Measurements from ENCODE around the gene ZNF98. TPM values are rescaled to one million over a fixed set of nuclear protein-coding genes. Genes with fewer than 3 reads are reported as not detected.

The ZNF98 gene
- total RNA-seq = not detected in 2 replicates

DNA sequence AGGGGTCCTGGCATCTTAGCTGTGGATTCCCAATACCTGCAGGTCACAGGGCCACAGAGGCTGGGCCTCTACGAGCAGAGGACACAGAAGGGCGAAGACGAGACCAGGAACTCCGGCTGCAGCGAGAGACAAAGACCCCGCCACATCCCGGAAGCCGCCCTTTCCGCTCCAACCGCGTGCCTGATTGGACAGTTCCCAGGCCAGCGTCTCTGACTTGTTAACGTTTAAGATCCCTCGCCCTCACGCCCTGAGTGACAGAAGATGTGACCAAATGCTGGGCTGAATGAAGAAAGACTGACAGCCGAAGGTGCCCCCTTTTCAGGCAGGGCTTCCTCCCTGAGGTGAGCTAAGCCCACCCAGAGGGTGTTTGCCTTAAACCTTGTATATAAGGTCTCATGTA is at the start of gene ZNF98:
Gene ZNF98 (minus strand): TSS at position 136 of the 400 bp plus-strand sequence. CDS start 122 bp downstream, at position 14.
- H3K9me3 Mint-ChIP-seq = peaks cover 40% of the 10 kb centered on the region

DNA sequence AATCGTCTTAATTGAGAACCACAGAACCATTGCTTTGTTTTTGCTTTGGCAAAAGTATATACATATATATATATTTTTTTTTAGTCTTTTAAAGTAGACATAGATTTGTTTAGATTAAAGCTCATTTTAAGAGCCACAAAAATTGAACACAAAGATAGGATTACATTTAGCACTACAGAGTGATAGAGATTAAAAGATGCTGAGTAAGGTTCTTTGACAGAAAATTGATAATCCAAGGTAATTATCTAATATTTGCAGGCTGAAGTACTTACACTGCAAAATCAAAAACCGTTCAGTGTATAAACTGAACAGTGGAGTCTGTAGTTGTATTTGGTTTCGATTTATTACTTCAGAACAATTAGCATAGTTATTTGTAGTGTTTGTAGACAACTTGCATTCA is 24.5 kb upstream of the ZNF98 start:
- no peaks in the 10 kb centered on the region for H3K4me1 Mint-ChIP-seq (ENCODE audit: low read depth)
- no peak overlapping the region for H3K27ac Mint-ChIP-seq
- no peaks in the 10 kb centered on the region for H3K36me3 Mint-ChIP-seq (ENCODE audit: low read depth)
- intact Hi-C loops (cut with micrococcal nuclease) = no loop called here
- H3K27me3 Mint-ChIP-seq (ENCODE audit: insufficient read depth) = no peaks in the 10 kb centered on the region
- DNase-seq (ENCODE audit: low spot score) = no peak
- H3K4me3 Mint-ChIP-seq = no peak overlapping the region
- H3K9me3 Mint-ChIP-seq = peaks cover 46% of the 10 kb centered on the region

More for the DNA sequence above, at the start of gene ZNF98:
- no peaks in the 10 kb centered on the region for H3K27me3 Mint-ChIP-seq (ENCODE audit: insufficient read depth)
- DNase-seq (ENCODE audit: low spot score) = no peak
- H3K4me1 Mint-ChIP-seq (ENCODE audit: low read depth) = no peaks in the 10 kb centered on the region
- no peak within 1 kb of the TSS for H3K27ac Mint-ChIP-seq
- no peaks in the 10 kb centered on the region for H3K36me3 Mint-ChIP-seq (ENCODE audit: low read depth)
- no peak within 1 kb of the TSS for H3K4me3 Mint-ChIP-seq
- intact Hi-C loops (cut with micrococcal nuclease) = no loop called here

- intact Hi-C loops (cut with micrococcal nuclease) = no loop called here
- no peak for DNase-seq (ENCODE audit: low spot score)
- Mint-ChIP-seq H3K27ac (no peak overlapping the region), H3K9me3 (peaks cover 25% of the 10 kb centered on the region), H3K4me1 (ENCODE audit: low read depth) (no peaks in the 10 kb centered on the region), H3K27me3 (ENCODE audit: insufficient read depth) (no peaks in the 10 kb centered on the region), H3K36me3 (ENCODE audit: low read depth) (no peaks in the 10 kb centered on the region), H3K4me3 (no peak overlapping the region)
Observed at GRCh38 chr19:22438011-22438410, 15.9 kb upstream of the ZNF98 start.

- Mint-ChIP-seq H3K27me3 (ENCODE audit: insufficient read depth) (no peaks in the 10 kb centered on the region), H3K36me3 (ENCODE audit: low read depth) (no peaks in the 10 kb centered on the region), H3K4me1 (ENCODE audit: low read depth) (no peaks in the 10 kb centered on the region), H3K27ac (no peak overlapping the region), H3K9me3 (peaks cover 27% of the 10 kb centered on the region), H3K4me3 (no peak overlapping the region)
- no peak for DNase-seq (ENCODE audit: low spot score)
- intact Hi-C loops (cut with micrococcal nuclease) = no loop called here
Observed at GRCh38 chr19:22427960-22428913, 6.1 kb upstream of the ZNF98 start.

DNA sequence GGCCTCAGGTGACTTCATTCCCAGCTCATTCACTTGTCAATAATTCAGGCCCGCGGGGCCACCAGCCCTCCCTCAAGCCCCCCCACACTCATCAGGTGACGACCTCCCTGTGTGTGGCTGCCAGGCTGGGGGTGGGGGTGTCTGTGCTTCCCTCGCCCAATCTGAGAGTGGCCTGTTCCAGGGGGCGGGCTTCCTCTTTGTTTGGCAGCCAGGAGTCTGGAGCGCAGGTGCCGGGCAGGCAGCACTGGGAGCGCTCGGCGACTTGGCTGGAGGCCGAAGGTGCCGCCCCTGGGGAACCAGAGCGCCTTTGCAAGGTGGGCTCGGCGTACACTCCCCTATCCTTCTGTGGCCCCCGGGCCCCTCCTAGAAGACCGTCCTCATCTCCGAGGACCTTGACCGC is 5.4 kb upstream of the ZNF98 start:
- Mint-ChIP-seq H3K27me3 (ENCODE audit: insufficient read depth) (no peaks in the 10 kb centered on the region), H3K27ac (no peak overlapping the region), H3K36me3 (ENCODE audit: low read depth) (no peaks in the 10 kb centered on the region), H3K9me3 (peaks cover 27% of the 10 kb centered on the region), H3K4me1 (ENCODE audit: low read depth) (no peaks in the 10 kb centered on the region), H3K4me3 (no peak overlapping the region)
- no peak for DNase-seq (ENCODE audit: low spot score)
- intact Hi-C loops (cut with micrococcal nuclease) = no loop called here

- Mint-ChIP-seq H3K9me3 (peaks cover 27% of the 10 kb centered on the region), H3K36me3 (ENCODE audit: low read depth) (no peaks in the 10 kb centered on the region), H3K27ac (no peak overlapping the region), H3K4me1 (ENCODE audit: low read depth) (no peaks in the 10 kb centered on the region), H3K27me3 (ENCODE audit: insufficient read depth) (no peaks in the 10 kb centered on the region), H3K4me3 (no peak overlapping the region)
- DNase-seq (ENCODE audit: low spot score) = no peak
- intact Hi-C loops (cut with micrococcal nuclease) = no loop called here
Observed at GRCh38 chr19:22426901-22427300, 4.8 kb upstream of the ZNF98 start.

DNA sequence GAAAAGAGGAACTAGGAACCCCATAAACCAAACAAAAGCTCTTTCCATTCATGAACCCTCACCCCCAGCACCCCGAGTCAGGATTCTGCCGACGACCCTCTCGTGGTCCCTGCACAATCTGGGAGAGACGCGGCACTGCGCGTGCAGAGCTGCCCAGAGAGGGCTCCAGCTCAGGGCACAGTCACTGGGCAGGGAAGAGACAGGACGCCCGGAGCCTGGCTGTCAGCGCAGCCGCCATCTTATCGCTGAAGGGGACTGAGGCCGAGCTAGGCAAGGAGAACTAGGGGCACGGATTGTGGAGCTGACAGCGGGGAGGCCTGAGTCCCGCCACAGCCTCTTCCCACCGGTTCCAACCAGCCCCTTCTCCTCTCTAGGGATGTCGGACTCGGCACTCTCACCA is 349 bp downstream of the ZNF98 start:
- Mint-ChIP-seq H3K4me3 (no peak overlapping the region), H3K36me3 (ENCODE audit: low read depth) (no peaks in the 10 kb centered on the region), H3K27ac (no peak overlapping the region), H3K27me3 (ENCODE audit: insufficient read depth) (no peaks in the 10 kb centered on the region), H3K4me1 (ENCODE audit: low read depth) (no peaks in the 10 kb centered on the region), H3K9me3 (peaks cover 41% of the 10 kb centered on the region)
- no peak for DNase-seq (ENCODE audit: low spot score)
- intact Hi-C loops (cut with micrococcal nuclease) = no loop called here

- H3K4me3 Mint-ChIP-seq = no peak overlapping the region
- H3K9me3 Mint-ChIP-seq = peaks cover 59% of the 10 kb centered on the region
- no peaks in the 10 kb centered on the region for H3K4me1 Mint-ChIP-seq (ENCODE audit: low read depth)
- DNase-seq (ENCODE audit: low spot score) = no peak
- no peaks in the 10 kb centered on the region for H3K36me3 Mint-ChIP-seq (ENCODE audit: low read depth)
- H3K27ac Mint-ChIP-seq = no peak overlapping the region
- no peaks in the 10 kb centered on the region for H3K27me3 Mint-ChIP-seq (ENCODE audit: insufficient read depth)
- intact Hi-C loops (cut with micrococcal nuclease) = no loop called here
Observed at GRCh38 chr19:22354665-22355064, 67.5 kb downstream of the ZNF98 start.

Other genes starting within 250 kb of the ZNF98 start
- gene ZNF676, start 225.4 kb downstream of the ZNF98 start, total RNA-seq = not detected in 2 replicates
- not detected in 2 replicates for gene ZNF729, start 135.9 kb downstream of the ZNF98 start, total RNA-seq
- 0.27 and 0.29 TPM in 2 replicates for gene ZNF492, start 212.0 kb upstream of the ZNF98 start, total RNA-seq